ENCODE results near the gene TMPRSS13.
A peak's percentile ranks its signal among the peaks of the same experiment; 100 is the strongest.

TMPRSS13 gene

GRCh38 chr11:117872975-117873827 lies 56.0 kb downstream of the TMPRSS13 start:
- Histone ChIP-seq H3K27me3 (ENCODE audit: control insufficient read depth in 3 of 3, insufficient read depth in 3 of 3, low read depth in 1 of 3, low read length in 3 of 3) (peaks cover 0 to 12% (median 0%) of the 10 kb centered on the region in 3 experiments), H3K4me1 (ENCODE audit: control insufficient read depth in 2 of 2, insufficient read depth in 1 of 2, low read depth in 1 of 2, low read length in 2 of 2) (peaks cover 28 to 38% of the 10 kb centered on the region in 2 donors), H3K4me3 (ENCODE audit: low read length in 2 of 2) (no peak overlapping the region), H2AFZ (ENCODE audit: low read length) (no peak overlapping the region), H2BK15ac (ENCODE audit: low read length) (no peak overlapping the region), H3K23ac (ENCODE audit: low read depth, low read length, poor library complexity) (no peak overlapping the region), H2BK5ac (ENCODE audit: low read length) (no peak overlapping the region), H3K9me3 (replicated peaks in 1 of 2; ENCODE audit: control insufficient read depth in 2 of 2, insufficient read depth in 1 of 2, low read depth in 1 of 2, low read length in 2 of 2) (no peaks in the 10 kb centered on the region), H2BK120ac (ENCODE audit: low read depth, low read length) (no peak overlapping the region), H4K91ac (ENCODE audit: low read depth, low read length, poor library complexity) (no peak overlapping the region), H4K8ac (ENCODE audit: low read depth, low read length) (no peak overlapping the region), H3K18ac (ENCODE audit: low read length) (no peak overlapping the region), H3K27ac (replicated peaks; ENCODE audit: low read length) (no peak overlapping the region), H2AK5ac (ENCODE audit: low read depth, low read length) (no peak overlapping the region), H3K4ac (ENCODE audit: low read length) (no peak overlapping the region), H2BK12ac (ENCODE audit: low read length) (no peak overlapping the region), H3K79me1 (ENCODE audit: low read depth, low read length) (peaks cover 23% of the 10 kb centered on the region), H3K36me3 (replicated peaks in 1 of 2; ENCODE audit: control insufficient read depth in 2 of 2, insufficient read depth in 2 of 2, low read length in 2 of 2) (peaks cover 3 to 4% of the 10 kb centered on the region in 2 donors), H3K14ac (ENCODE audit: low read length) (no peak overlapping the region), H3K9ac (ENCODE audit: low read depth, low read length, poor library complexity) (no peak overlapping the region), H3K4me2 (ENCODE audit: insufficient read depth, low read length, poor library complexity, severe bottlenecking) (no peak overlapping the region)
- no peak for DNase-seq (ENCODE audit: low spot score)
- WGBS, 2 donors (ENCODE audit: extremely low coverage in 2 of 2, insufficient read length in 2 of 2, insufficient replicate concordance in 1 of 2): no CpG with 5 or more reads among the region's 15 CpGs

- H3K23ac ChIP-seq (ENCODE audit: low read depth, low read length, poor library complexity): peak overlapping the region; percentile 76
- no peak overlapping the region for H3K9ac ChIP-seq (ENCODE audit: low read depth, low read length, poor library complexity)
- H4K91ac ChIP-seq (ENCODE audit: low read depth, low read length, poor library complexity): no peak overlapping the region
- no peak overlapping the region for H3K4ac ChIP-seq (ENCODE audit: low read length)
- H3K18ac ChIP-seq (ENCODE audit: low read length): peak overlapping the region; percentile 69
- no peak for DNase-seq (ENCODE audit: low spot score)
- no CpG with 5 or more reads among the region's 12 CpGs for WGBS, 2 donors (ENCODE audit: extremely low coverage in 2 of 2, insufficient read length in 2 of 2, insufficient replicate concordance in 1 of 2)
- no peak overlapping the region for H3K4me2 ChIP-seq (ENCODE audit: insufficient read depth, low read length, poor library complexity, severe bottlenecking)
- H3K79me1 ChIP-seq (ENCODE audit: low read depth, low read length): peaks cover 28% of the 10 kb centered on the region
- H3K27me3 ChIP-seq (ENCODE audit: control insufficient read depth in 3 of 3, insufficient read depth in 3 of 3, low read depth in 1 of 3, low read length in 3 of 3): peaks cover 0 to 4% (median 0%) of the 10 kb centered on the region in 3 experiments
- H2AK5ac ChIP-seq (ENCODE audit: low read depth, low read length): no peak overlapping the region
- H3K27ac ChIP-seq (replicated peaks; ENCODE audit: low read length): no peak overlapping the region
- no peak overlapping the region for H3K14ac ChIP-seq (ENCODE audit: low read length)
- peaks cover 4 to 7% of the 10 kb centered on the region in 2 donors for H3K36me3 ChIP-seq (replicated peaks in 1 of 2; ENCODE audit: control insufficient read depth in 2 of 2, insufficient read depth in 2 of 2, low read length in 2 of 2)
- no peak overlapping the region for H4K8ac ChIP-seq (ENCODE audit: low read depth, low read length)
- H3K4me3 ChIP-seq (ENCODE audit: low read length in 2 of 2): no peak overlapping the region
- no peak overlapping the region for H2AFZ ChIP-seq (ENCODE audit: low read length)
- H2BK120ac ChIP-seq (ENCODE audit: low read depth, low read length): no peak overlapping the region
- H2BK15ac ChIP-seq (ENCODE audit: low read length): no peak overlapping the region
- no peaks in the 10 kb centered on the region for H3K9me3 ChIP-seq (replicated peaks in 1 of 2; ENCODE audit: control insufficient read depth in 2 of 2, insufficient read depth in 1 of 2, low read depth in 1 of 2, low read length in 2 of 2)
- H3K4me1 ChIP-seq (ENCODE audit: control insufficient read depth in 2 of 2, insufficient read depth in 1 of 2, low read depth in 1 of 2, low read length in 2 of 2): peaks cover 27 to 37% of the 10 kb centered on the region in 2 donors
- no peak overlapping the region for H2BK5ac ChIP-seq (ENCODE audit: low read length)
- no peak overlapping the region for H2BK12ac ChIP-seq (ENCODE audit: low read length)
Observed at GRCh38 chr11:117872420-117872961, 56.7 kb downstream of the TMPRSS13 start.

DNA sequence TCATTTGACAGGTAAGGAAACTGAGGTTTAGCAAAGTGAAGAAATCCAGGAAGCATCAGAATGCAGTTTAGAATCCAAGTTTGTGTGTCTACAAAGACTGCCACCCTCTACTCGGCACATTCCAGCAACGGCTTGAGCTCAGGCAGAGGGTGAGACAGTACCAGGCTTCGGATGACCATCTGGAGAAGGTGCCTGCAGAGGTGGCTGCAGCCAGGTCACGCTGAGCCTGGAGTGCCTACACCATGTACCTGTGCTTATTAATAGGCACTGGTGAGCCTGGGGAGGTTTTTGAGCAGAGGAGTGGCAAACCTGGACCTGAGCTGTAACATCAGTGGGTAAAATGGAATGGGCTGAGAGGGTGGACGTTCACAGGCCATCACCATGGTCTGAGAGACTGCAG lies 57.4 kb downstream of the TMPRSS13 start:
- no peaks in the 10 kb centered on the region for H3K9me3 ChIP-seq (replicated peaks in 1 of 2; ENCODE audit: control insufficient read depth in 2 of 2, insufficient read depth in 1 of 2, low read depth in 1 of 2, low read length in 2 of 2)
- peaks cover 21 to 33% of the 10 kb centered on the region in 2 donors for H3K4me1 ChIP-seq (ENCODE audit: control insufficient read depth in 2 of 2, insufficient read depth in 1 of 2, low read depth in 1 of 2, low read length in 2 of 2)
- H3K14ac ChIP-seq (ENCODE audit: low read length): no peak overlapping the region
- no peak overlapping the region for H2BK5ac ChIP-seq (ENCODE audit: low read length)
- no peak overlapping the region for H3K4me3 ChIP-seq (ENCODE audit: low read length in 2 of 2)
- no peak overlapping the region for H3K9ac ChIP-seq (ENCODE audit: low read depth, low read length, poor library complexity)
- no peaks in the 10 kb centered on the region for H3K27me3 ChIP-seq (ENCODE audit: control insufficient read depth in 3 of 3, insufficient read depth in 3 of 3, low read depth in 1 of 3, low read length in 3 of 3)
- H3K27ac ChIP-seq (replicated peaks; ENCODE audit: low read length): no peak overlapping the region
- H3K4ac ChIP-seq (ENCODE audit: low read length): no peak overlapping the region
- no peak overlapping the region for H2BK15ac ChIP-seq (ENCODE audit: low read length)
- no peak overlapping the region for H3K18ac ChIP-seq (ENCODE audit: low read length)
- H4K8ac ChIP-seq (ENCODE audit: low read depth, low read length): no peak overlapping the region
- no peak overlapping the region for H2AFZ ChIP-seq (ENCODE audit: low read length)
- H3K4me2 ChIP-seq (ENCODE audit: insufficient read depth, low read length, poor library complexity, severe bottlenecking): no peak overlapping the region
- no peak for DNase-seq (ENCODE audit: low spot score)
- no peak overlapping the region for H4K91ac ChIP-seq (ENCODE audit: low read depth, low read length, poor library complexity)
- H2BK12ac ChIP-seq (ENCODE audit: low read length): no peak overlapping the region
- WGBS, 2 donors (ENCODE audit: extremely low coverage in 2 of 2, insufficient read length in 2 of 2, insufficient replicate concordance in 1 of 2): no CpG with 5 or more reads among the region's 5 CpGs
- no peak overlapping the region for H2BK120ac ChIP-seq (ENCODE audit: low read depth, low read length)
- peaks cover 30% of the 10 kb centered on the region for H3K79me1 ChIP-seq (ENCODE audit: low read depth, low read length)
- no peak overlapping the region for H2AK5ac ChIP-seq (ENCODE audit: low read depth, low read length)
- H3K23ac ChIP-seq (ENCODE audit: low read depth, low read length, poor library complexity): peak overlapping the region; percentile 4
- H3K36me3 ChIP-seq (replicated peaks in 1 of 2; ENCODE audit: control insufficient read depth in 2 of 2, insufficient read depth in 2 of 2, low read length in 2 of 2): peaks cover 4 to 7% of the 10 kb centered on the region in 2 donors

- no peak for DNase-seq (ENCODE audit: low spot score)
- Histone ChIP-seq H2BK15ac (ENCODE audit: low read length) (no peak overlapping the region), H3K79me1 (ENCODE audit: low read depth, low read length) (peaks cover 28% of the 10 kb centered on the region), H3K23ac (ENCODE audit: low read depth, low read length, poor library complexity) (no peak overlapping the region), H2AFZ (ENCODE audit: low read length) (no peak overlapping the region), H3K18ac (ENCODE audit: low read length) (peak overlapping the region; percentile 45), H4K91ac (ENCODE audit: low read depth, low read length, poor library complexity) (no peak overlapping the region), H4K8ac (ENCODE audit: low read depth, low read length) (no peak overlapping the region), H2BK5ac (ENCODE audit: low read length) (no peak overlapping the region), H3K9ac (ENCODE audit: low read depth, low read length, poor library complexity) (no peak overlapping the region), H3K4me1 (ENCODE audit: control insufficient read depth in 2 of 2, insufficient read depth in 1 of 2, low read depth in 1 of 2, low read length in 2 of 2) (peaks cover 21 to 33% of the 10 kb centered on the region in 2 donors), H2BK120ac (ENCODE audit: low read depth, low read length) (no peak overlapping the region), H3K14ac (ENCODE audit: low read length) (no peak overlapping the region), H3K4me3 (ENCODE audit: low read length in 2 of 2) (no peak overlapping the region), H3K4me2 (ENCODE audit: insufficient read depth, low read length, poor library complexity, severe bottlenecking) (no peak overlapping the region), H3K36me3 (replicated peaks in 1 of 2; ENCODE audit: control insufficient read depth in 2 of 2, insufficient read depth in 2 of 2, low read length in 2 of 2) (peaks cover 4 to 11% of the 10 kb centered on the region in 2 donors), H3K27me3 (ENCODE audit: control insufficient read depth in 3 of 3, insufficient read depth in 3 of 3, low read depth in 1 of 3, low read length in 3 of 3) (no peaks in the 10 kb centered on the region), H3K9me3 (replicated peaks in 1 of 2; ENCODE audit: control insufficient read depth in 2 of 2, insufficient read depth in 1 of 2, low read depth in 1 of 2, low read length in 2 of 2) (no peaks in the 10 kb centered on the region), H2BK12ac (ENCODE audit: low read length) (no peak overlapping the region), H2AK5ac (ENCODE audit: low read depth, low read length) (no peak overlapping the region), H3K27ac (replicated peaks; ENCODE audit: low read length) (no peak overlapping the region), H3K4ac (ENCODE audit: low read length) (no peak overlapping the region)
- WGBS, 2 donors (ENCODE audit: extremely low coverage in 2 of 2, insufficient read length in 2 of 2, insufficient replicate concordance in 1 of 2): no CpG with 5 or more reads among the region's 18 CpGs
Observed at GRCh38 chr11:117871160-117871559, 58.0 kb downstream of the TMPRSS13 start.
